Mesenchymal stem cell (in vitro differentiated cells and primary cell): ENCODE results near the gene ZC3H7B.
A peak's percentile ranks its signal among the peaks of the same experiment; 100 is the strongest.

Experiments used
- DNase-seq: peaks from one replicate; pipeline ENCODE4 v3.0.0-alpha.2; 2013
- H2AFZ ChIP-seq: one replicate; pipeline ENCODE4 v1.6.1; 2013; ENCODE audit warnings: low read depth, mild to moderate bottlenecking, control low read depth, inconsistent platforms, low read length, moderate library complexity
- H2AK5ac ChIP-seq: 2 replicates; pipeline ENCODE4 v1.6.1; 2013; ENCODE audit warnings: low read length, moderate library complexity, mild to moderate bottlenecking, inconsistent platforms; ENCODE audit not compliant: severe bottlenecking
- H2BK120ac ChIP-seq: one replicate; pipeline ENCODE4 v1.6.1; 2013; ENCODE audit warnings: low read depth, mild to moderate bottlenecking, inconsistent platforms, low read length, moderate library complexity
- H2BK12ac ChIP-seq, 2 experiments: one replicate each; pipeline ENCODE4 v1.6.1; 2013; ENCODE audit warnings: inconsistent platforms in 2 of 2, low read length in 2 of 2, mild to moderate bottlenecking in 2 of 2, moderate library complexity in 2 of 2, control low read depth in 1 of 2
- H2BK15ac ChIP-seq: one replicate; pipeline ENCODE4 v1.6.1; 2013; ENCODE audit warnings: mild to moderate bottlenecking, low read depth, inconsistent platforms; ENCODE audit not compliant: poor library complexity, severe bottlenecking
- H2BK5ac ChIP-seq: 2 replicates; pipeline ENCODE4 v1.6.1; 2013; ENCODE audit warnings: low read depth, mild to moderate bottlenecking, low read length, control low read depth, inconsistent platforms; ENCODE audit not compliant: poor library complexity, severe bottlenecking
- H3K14ac ChIP-seq, 2 experiments: one replicate each; pipeline ENCODE4 v1.6.1; 2013; ENCODE audit warnings: inconsistent platforms in 2 of 2, low read length in 2 of 2, control low read depth in 1 of 2, mild to moderate bottlenecking in 1 of 2, moderate library complexity in 1 of 2
- H3K18ac ChIP-seq, 2 experiments: one replicate each; pipeline ENCODE4 v1.6.1; 2013; ENCODE audit warnings: inconsistent platforms in 2 of 2, low read length in 2 of 2, control low read depth in 1 of 2, low read depth in 1 of 2, mild to moderate bottlenecking in 1 of 2
- H3K23ac ChIP-seq, 2 experiments: one replicate each; pipeline ENCODE4 v1.6.1; 2013; ENCODE audit warnings: inconsistent platforms in 2 of 2, low read length in 2 of 2, mild to moderate bottlenecking in 2 of 2, moderate library complexity in 2 of 2, control low read depth in 1 of 2
- H3K27ac ChIP-seq: 2 replicates; pipeline ENCODE4 v1.5.1; 2013; ENCODE audit warnings: mild to moderate bottlenecking, moderate library complexity, low read length, control low read depth, inconsistent platforms; ENCODE audit not compliant: poor library complexity, severe bottlenecking
- H3K27me3 ChIP-seq, 2 experiments: 2 replicates each; pipeline versions ENCODE4 v1.6.1 to v1.7.0; 2013; ENCODE audit warnings: low read length in 2 of 2, mild to moderate bottlenecking in 2 of 2, moderate library complexity in 2 of 2, control low read depth in 1 of 2, inconsistent platforms in 1 of 2; ENCODE audit not compliant: control insufficient read depth in 1 of 2, insufficient read depth in 1 of 2
- H3K36me3 ChIP-seq, 2 experiments: 2 replicates each; pipeline versions ENCODE4 v1.6.1 to v1.7.0; 2013; ENCODE audit warnings: low read length in 2 of 2, control low read depth in 1 of 2, inconsistent platforms in 1 of 2, low read depth in 1 of 2, mild to moderate bottlenecking in 1 of 2; ENCODE audit not compliant: insufficient read depth in 2 of 2, control insufficient read depth in 1 of 2
- H3K4ac ChIP-seq, 2 experiments: one replicate each; pipeline ENCODE4 v1.6.1; 2013; ENCODE audit warnings: inconsistent platforms in 2 of 2, low read length in 2 of 2, mild to moderate bottlenecking in 2 of 2, moderate library complexity in 2 of 2, control low read depth in 1 of 2, low read depth in 1 of 2
- H3K4me1 ChIP-seq: 2 replicates; pipeline ENCODE4 v1.6.1; 2013; ENCODE audit warnings: low read depth, low read length, control low read depth; ENCODE audit not compliant: control insufficient read depth, insufficient read depth
- H3K4me2 ChIP-seq: 2 replicates; pipeline ENCODE4 v1.6.1; 2013; ENCODE audit warnings: low read length, mild to moderate bottlenecking, inconsistent platforms; ENCODE audit not compliant: poor library complexity, severe bottlenecking
- H3K4me3 ChIP-seq, 2 experiments: 2 replicates each; pipeline versions ENCODE4 v1.5.1 to v1.7.0; 2013; ENCODE audit warnings: low read length in 2 of 2, mild to moderate bottlenecking in 2 of 2, control low read depth in 1 of 2, low read depth in 1 of 2; ENCODE audit not compliant: insufficient read depth in 1 of 2
- H3K79me1 ChIP-seq: replicated peaks from 2 replicates; pipeline ENCODE4 v1.6.1; 2013; ENCODE audit warnings: mild to moderate bottlenecking, control low read depth, low read length, inconsistent platforms; ENCODE audit not compliant: poor library complexity, severe bottlenecking
- H3K9ac ChIP-seq: 2 replicates; pipeline ENCODE4 v1.7.0; 2013; ENCODE audit warnings: mild to moderate bottlenecking, low read length, moderate library complexity
- H3K9me3 ChIP-seq: 2 replicates; pipeline ENCODE4 v1.7.0; 2013; ENCODE audit warnings: mild to moderate bottlenecking, low read length; ENCODE audit not compliant: control insufficient read depth
- H4K8ac ChIP-seq: one replicate; pipeline ENCODE4 v1.6.1; 2013; ENCODE audit warnings: inconsistent platforms, mild to moderate bottlenecking, low read length, moderate library complexity
- H4K91ac ChIP-seq: one replicate; pipeline ENCODE4 v1.6.1; 2013; ENCODE audit warnings: mild to moderate bottlenecking, low read length, inconsistent platforms
- WGBS: methylation state at CpG from one replicate; pipeline ENCODE4 v1.1.7; 2013; ENCODE audit warnings: mixed read lengths; 5-methylcytosine and 5-hydroxymethylcytosine counted together

The ZC3H7B gene

GRCh38 chr22:41285820-41286638, 15.3 kb upstream of the ZC3H7B start, which contains the start of gene RANGAP1:
Gene RANGAP1 (minus strand): TSS chr22:41286187. CDS start chr22:41281044, 5,143 bp downstream.
- H4K91ac ChIP-seq = peak within 1 kb of the TSS; percentile 94
- H3K27me3 ChIP-seq = no peaks in the 10 kb centered on the region
- H2BK12ac ChIP-seq = peak within 1 kb of the TSS in 1 of 2 experiments; percentile 29
- under 1% methylated on average over 66 of the region's 77 CpGs for WGBS
- no peaks in the 10 kb centered on the region for H3K9me3 ChIP-seq
- peak within 1 kb of the TSS; percentile 91 for H3K9ac ChIP-seq
- peak within 1 kb of the TSS in 1 of 2 experiments; percentile 80 for H3K14ac ChIP-seq
- peak; percentile 99 for DNase-seq
- H3K4me1 ChIP-seq = peaks cover 36% of the 10 kb centered on the region
- peaks cover 13 to 28% of the 10 kb centered on the region in 2 experiments for H3K36me3 ChIP-seq
- no peak within 1 kb of the TSS for H3K23ac ChIP-seq
- H3K4me3 ChIP-seq = peak within 1 kb of the TSS; percentile 81 to 90
- peak within 1 kb of the TSS; percentile 96 for H3K4me2 ChIP-seq
- H4K8ac ChIP-seq = peak within 1 kb of the TSS; percentile 82
- H2AK5ac ChIP-seq = peak within 1 kb of the TSS; percentile 62
- peak within 1 kb of the TSS; percentile 67 to 89 for H3K18ac ChIP-seq
- peak within 1 kb of the TSS; percentile 65 for H2AFZ ChIP-seq
- H3K4ac ChIP-seq = peak within 1 kb of the TSS; percentile 81 to 85
- peak within 1 kb of the TSS; percentile 61 for H2BK120ac ChIP-seq
- H2BK5ac ChIP-seq = peak within 1 kb of the TSS; percentile 82
- H3K27ac ChIP-seq = peak within 1 kb of the TSS; percentile 86
- H3K79me1 ChIP-seq = peaks cover 12% of the 10 kb centered on the region
- H2BK15ac ChIP-seq = peak within 1 kb of the TSS; percentile 52

- peaks cover 8 to 22% of the 10 kb centered on the region in 2 experiments for H3K36me3 ChIP-seq
- peak overlapping the region in 1 of 2 experiments; percentile 72 for H3K18ac ChIP-seq
- H3K9me3 ChIP-seq = no peaks in the 10 kb centered on the region
- no peak overlapping the region for H2BK120ac ChIP-seq
- peak overlapping the region; percentile 33 for H2AK5ac ChIP-seq
- H3K27ac ChIP-seq = peak overlapping the region; percentile 17
- peak overlapping the region; percentile 6 for H2AFZ ChIP-seq
- H3K4ac ChIP-seq = peak overlapping the region; percentile 45 to 66
- H3K4me3 ChIP-seq = peak overlapping the region in 1 of 2 experiments; percentile 90
- H3K4me1 ChIP-seq = peaks cover 34% of the 10 kb centered on the region
- DNase-seq = no peak
- no peak overlapping the region for H2BK12ac ChIP-seq
- peak overlapping the region; percentile 82 for H4K8ac ChIP-seq
- no peak overlapping the region for H3K14ac ChIP-seq
- peak overlapping the region; percentile 91 for H3K9ac ChIP-seq
- H3K4me2 ChIP-seq = peak overlapping the region; percentile 46
- no peak overlapping the region for H3K23ac ChIP-seq
- no peak overlapping the region for H2BK15ac ChIP-seq
- H4K91ac ChIP-seq = peak overlapping the region; percentile 87
- H3K79me1 ChIP-seq = peaks cover 9% of the 10 kb centered on the region
- H2BK5ac ChIP-seq = no peak overlapping the region
- WGBS = 30% methylated on average over 14 of the region's 15 CpGs
- H3K27me3 ChIP-seq = no peaks in the 10 kb centered on the region
Observed at GRCh38 chr22:41286639-41287091, 14.7 kb upstream of the ZC3H7B start.

DNA sequence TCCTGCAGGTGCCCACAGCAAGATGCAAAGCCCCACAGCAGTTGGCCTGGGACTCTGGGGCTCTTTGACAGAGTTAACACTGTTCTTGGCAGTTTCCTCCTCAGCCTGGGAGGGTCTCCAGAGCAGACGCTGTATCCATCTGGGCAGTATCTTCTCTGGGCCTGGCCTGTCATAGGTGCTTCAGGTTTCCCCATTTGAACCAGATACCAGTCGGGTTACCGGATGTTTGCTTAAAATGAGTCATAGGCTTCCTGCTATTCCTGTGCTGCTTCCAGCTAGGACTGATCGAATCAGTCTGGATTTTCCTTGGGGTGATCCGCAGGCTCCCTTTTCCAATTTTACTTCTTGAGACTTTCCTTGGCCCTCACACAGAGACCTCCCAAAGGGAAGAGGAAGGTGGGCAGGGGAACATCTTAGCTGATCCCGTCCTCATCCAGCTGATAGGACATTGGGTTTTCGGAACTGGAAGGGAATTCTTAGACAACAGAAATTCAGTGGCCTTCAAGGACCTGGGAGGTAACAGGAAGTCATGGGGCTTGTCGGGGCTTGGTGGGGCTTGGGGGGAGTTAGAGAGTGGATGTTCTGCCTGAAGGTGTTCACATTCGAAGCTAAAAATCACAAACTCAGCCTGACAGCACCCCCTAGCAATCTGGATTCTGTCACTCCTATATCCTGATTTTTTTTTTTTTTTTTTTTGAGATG, 12.9 kb upstream of the ZC3H7B start:
- Histone ChIP-seq H3K23ac (no peak overlapping the region), H3K4me2 (peak overlapping the region; percentile 68), H3K79me1 (peaks cover 3% of the 10 kb centered on the region), H2AFZ (peak overlapping the region; percentile 51), H3K18ac (peak overlapping the region; percentile 9 to 80), H2BK120ac (peak overlapping the region; percentile 96), H3K9me3 (no peaks in the 10 kb centered on the region), H3K27ac (peak overlapping the region; percentile 100), H3K4ac (peak overlapping the region; percentile 71 to 89), H3K4me3 (no peak overlapping the region), H3K4me1 (peaks cover 36% of the 10 kb centered on the region), H2BK15ac (peak overlapping the region; percentile 96), H2AK5ac (peak overlapping the region; percentile 94), H4K91ac (peak overlapping the region; percentile 89), H4K8ac (peak overlapping the region; percentile 97), H3K9ac (peak overlapping the region; percentile 7), H2BK5ac (peak overlapping the region; percentile 97), H2BK12ac (peak overlapping the region; percentile 42 to 83), H3K27me3 (no peaks in the 10 kb centered on the region), H3K14ac (peak overlapping the region in 1 of 2 experiments; percentile 79), H3K36me3 (peaks cover 0 to 11% of the 10 kb centered on the region in 2 experiments)
- 6% methylated on average over 7 of the region's 9 CpGs for WGBS
- peak; percentile 95 for DNase-seq
